ENCODE data around the gene ZNF431. TPM values are rescaled to one million over a fixed set of nuclear protein-coding genes. Genes with fewer than 3 reads are reported as not detected.
"Not testable (repeated sequence)": the region's sequence is repeated elsewhere in the genome, so short reads cannot be mapped to it uniquely, and the experiment has no call there.

The ZNF431 gene
- total RNA-seq, 1 donor from 2014 or later, result 21.2 TPM

GRCh38 chr19:21147540-21147939 lies 5.7 kb downstream of the ZNF431 start:
- peak; percentile 4 for ATAC-seq

DNA sequence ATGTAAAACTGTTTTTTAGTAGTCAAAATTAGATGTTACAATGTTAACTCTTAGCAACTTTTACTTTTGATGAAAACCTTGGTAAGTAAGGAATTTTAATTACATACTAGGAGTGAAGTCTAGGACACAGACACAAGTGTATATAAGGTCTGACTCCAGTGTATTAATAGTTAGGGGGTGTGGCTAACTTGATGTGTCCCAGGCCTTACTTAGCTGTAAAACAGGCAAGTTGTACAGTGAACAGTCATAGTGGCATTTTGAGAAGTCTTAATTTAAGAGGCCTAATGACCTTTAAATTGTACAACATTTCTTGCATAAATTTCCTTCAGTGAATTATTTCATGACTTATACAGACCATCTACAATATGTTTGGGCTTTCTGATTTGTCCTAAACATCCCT lies 6.8 kb downstream of the ZNF431 start:
- peak; percentile 27 for ATAC-seq

DNA sequence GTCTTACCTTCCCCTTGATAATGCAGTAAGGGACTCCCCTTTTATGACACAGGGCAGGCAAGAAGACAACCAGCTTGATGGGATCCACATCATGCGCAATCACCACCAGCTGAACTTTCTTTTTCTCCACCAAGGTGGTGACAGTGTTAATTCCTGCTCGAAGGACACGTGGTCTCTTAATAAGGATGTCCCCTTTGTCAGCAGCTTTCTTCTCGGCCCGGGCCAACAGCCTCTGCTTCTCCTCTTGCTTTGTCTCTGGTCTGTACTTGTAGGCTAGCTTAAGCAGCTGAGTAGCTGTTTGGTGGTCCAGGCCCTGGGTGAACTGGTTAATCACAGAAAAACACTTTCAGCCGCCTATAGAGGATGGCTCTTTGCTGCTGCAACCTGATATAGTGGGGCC lies 8.0 kb downstream of the ZNF431 start:
- ATAC-seq, result no peak

- no peak for ATAC-seq
These were observed 9.6 kb downstream of the ZNF431 start for GRCh38 chr19:21151460-21151859.

- ATAC-seq, result no peak
These were observed 16.8 kb downstream of the ZNF431 start for GRCh38 chr19:21158523-21159135.

DNA sequence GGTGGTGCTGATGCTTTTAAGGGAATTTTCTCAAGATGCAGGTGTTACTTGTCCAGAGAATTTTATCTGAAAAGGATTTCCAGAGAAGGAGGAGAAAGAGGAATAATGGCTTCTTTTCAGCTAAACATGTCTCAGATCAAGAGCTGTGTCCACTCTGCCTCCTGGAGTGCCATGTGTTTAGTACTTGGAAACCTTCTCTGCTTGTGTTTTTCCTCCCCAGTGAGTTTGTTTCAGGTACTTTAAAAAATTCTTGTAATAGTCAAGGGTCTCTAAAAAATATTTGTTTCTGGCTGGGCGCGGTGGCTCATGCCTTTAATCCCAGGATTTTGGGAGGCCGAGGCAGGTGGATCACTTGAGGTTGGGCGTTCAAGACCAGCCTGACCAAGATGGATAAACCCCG lies 22.7 kb downstream of the ZNF431 start:
- no peak for ATAC-seq

GRCh38 chr19:21166436-21166835 lies 24.6 kb downstream of the ZNF431 start:
- ATAC-seq, result no peak

GRCh38 chr19:21197590-21198295 lies 55.9 kb downstream of the ZNF431 start:
- ATAC-seq, result no peak

DNA sequence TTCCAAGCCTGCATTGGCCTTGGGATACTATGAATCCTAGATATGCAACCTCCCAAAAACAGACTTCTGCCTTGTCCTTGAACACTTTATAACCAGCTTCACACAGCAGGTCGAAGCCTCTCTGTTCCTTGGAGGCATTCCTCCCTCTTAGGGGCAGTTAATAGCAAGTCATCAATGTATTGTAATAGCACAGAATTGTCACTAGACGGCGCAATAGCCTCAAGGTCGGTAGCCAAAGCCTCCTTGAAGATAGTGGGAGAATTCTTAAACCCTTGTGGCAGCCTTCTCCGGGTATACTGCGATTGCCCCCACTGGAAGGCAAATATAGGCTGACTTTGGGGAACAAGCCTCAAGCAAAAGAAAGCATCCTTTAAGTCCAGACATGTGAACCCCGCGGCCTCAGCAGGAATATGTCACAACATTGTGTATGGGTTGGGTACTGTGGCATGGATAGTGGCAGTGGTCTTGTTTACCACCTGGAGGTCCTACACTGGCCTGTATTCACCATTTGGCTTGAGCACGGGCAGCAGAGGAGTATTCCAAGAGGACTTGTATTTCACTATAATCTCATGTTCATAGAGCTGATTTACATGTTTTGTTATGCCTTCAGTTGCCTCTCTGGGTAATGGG lies 61.1 kb downstream of the ZNF431 start:
- ATAC-seq, result peak; percentile 36

GRCh38 chr19:21210037-21210621 lies 68.3 kb downstream of the ZNF431 start:
- no peak for ATAC-seq

GRCh38 chr19:21221693-21222092 lies 79.9 kb downstream of the ZNF431 start:
- ATAC-seq, result no peak

DNA sequence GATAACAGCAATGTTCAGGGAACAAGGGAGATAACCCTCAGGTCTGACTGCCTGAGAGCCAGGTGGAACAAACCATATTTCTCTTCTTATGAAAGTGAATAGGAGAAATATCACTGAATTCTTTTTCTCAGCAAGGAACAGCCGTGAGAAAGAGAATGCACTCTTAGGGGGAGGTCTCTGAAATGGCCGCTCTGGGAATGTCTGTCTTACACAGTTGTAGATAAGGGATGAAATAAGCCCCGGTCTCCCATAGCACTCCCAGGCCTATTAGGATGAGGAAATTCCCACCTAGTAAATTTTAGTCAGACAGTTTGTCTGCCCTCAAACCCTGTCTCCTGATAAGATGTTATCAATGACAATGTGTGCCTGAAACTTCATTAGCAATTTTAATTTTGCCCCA lies 88.1 kb downstream of the ZNF431 start:
- ATAC-seq, result not testable (repeated sequence)

GRCh38 chr19:21233691-21234090 lies 91.9 kb downstream of the ZNF431 start:
- ATAC-seq, result peak; percentile 44

DNA sequence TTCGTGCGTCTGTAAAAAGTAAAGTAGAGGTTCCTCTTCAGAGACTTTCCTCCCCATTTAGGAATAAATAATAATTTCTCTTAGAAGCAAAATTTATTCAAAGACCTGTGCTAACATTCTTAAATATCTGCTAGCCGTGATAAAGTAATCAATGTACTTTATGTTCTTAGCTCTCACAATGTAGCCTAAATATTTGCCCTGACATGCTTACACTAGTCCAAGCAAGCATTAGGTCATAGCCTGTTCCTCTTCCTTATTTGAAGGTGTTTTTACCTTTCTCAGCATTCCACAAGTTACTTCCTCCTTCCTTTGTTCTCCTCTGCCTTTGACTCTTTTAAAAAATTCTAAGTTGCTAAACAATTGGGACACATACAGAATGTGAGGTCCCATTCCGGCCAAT lies 94.9 kb downstream of the ZNF431 start:
- peak; percentile 33 for ATAC-seq

GRCh38 chr19:21238670-21239069 lies 96.8 kb downstream of the ZNF431 start:
- ATAC-seq, result no peak

Other genes with a start within 250 kb of the ZNF431 start
- 2.7 TPM for gene ZNF85, start 218.8 kb upstream of the ZNF431 start, total RNA-seq
- 9.9 TPM for gene ZNF430, start 121.4 kb upstream of the ZNF431 start, total RNA-seq
- 9.5 TPM for gene ZNF714, start 59.8 kb upstream of the ZNF431 start, total RNA-seq
- gene ZNF708, start 187.4 kb downstream of the ZNF431 start, total RNA-seq, result 4.5 TPM
- 3.6 TPM for gene ZNF738, start 217.0 kb downstream of the ZNF431 start, total RNA-seq

Measured in esophagus mucosa (tissue), 1 donor.